BJ (cell line): ENCODE results near the gene RPL12. TPM values are rescaled to one million over a fixed set of nuclear protein-coding genes. Genes with fewer than 3 reads are reported as not detected.

Source experiments
- CTCF ChIA-PET: fragments of 350-600 bp; formaldehyde crosslinking; extraction: SDS; loops from one replicate; lab custom pipeline; 2021; ENCODE audit warnings: antibody characterized with exemption, inconsistent platforms; lab: Yijun Ruan, JAX
- POLR2A ChIA-PET: fragments of 300-600 bp; sonication (Branson Sonifier 250); formaldehyde crosslinking; extraction: SDS; loops from one replicate; lab custom pipeline; 2021; ENCODE audit warnings: antibody characterized with exemption; lab: Charles Lee
- DNase-seq: peaks from one replicate; pipeline ENCODE4 v3.0.0-alpha.2; 2011; ENCODE audit warnings: low read depth
- H3K27me3 ChIP-seq: 2 replicates; pipeline ENCODE4 v1.6.0; 2011; ENCODE audit warnings: low read length; ENCODE audit not compliant: control insufficient read depth, insufficient read depth
- H3K36me3 ChIP-seq: 2 replicates; pipeline ENCODE4 v1.5.1; 2011; ENCODE audit warnings: low read length; ENCODE audit not compliant: control insufficient read depth, insufficient read depth
- H3K4me3 ChIP-seq: 2 replicates; pipeline ENCODE4 v1.5.1; 2011; ENCODE audit warnings: low read depth, mild to moderate bottlenecking, control low read depth, low read length
- polyA plus RNA-seq: library from polyadenylated mRNA; depleted of rRNA; stranded (reverse); fragments of >200 nt; gene quantifications from 2 replicates; pipeline ENCODE4 v1.2.3, GENCODE V29; 2011
- TF ChIP-seq, protein P1 (sequence below): IDR thresholded peaks from 2 replicates; pipeline ENCODE4 v1.5.1; 2011; ENCODE audit warnings: low read depth, mild to moderate bottlenecking, control low read depth, inconsistent platforms, low read length, moderate library complexity; ENCODE audit not compliant: insufficient read depth

RPL12 gene
- polyA plus RNA-seq, 1 experiment: 2,343 TPM

DNA sequence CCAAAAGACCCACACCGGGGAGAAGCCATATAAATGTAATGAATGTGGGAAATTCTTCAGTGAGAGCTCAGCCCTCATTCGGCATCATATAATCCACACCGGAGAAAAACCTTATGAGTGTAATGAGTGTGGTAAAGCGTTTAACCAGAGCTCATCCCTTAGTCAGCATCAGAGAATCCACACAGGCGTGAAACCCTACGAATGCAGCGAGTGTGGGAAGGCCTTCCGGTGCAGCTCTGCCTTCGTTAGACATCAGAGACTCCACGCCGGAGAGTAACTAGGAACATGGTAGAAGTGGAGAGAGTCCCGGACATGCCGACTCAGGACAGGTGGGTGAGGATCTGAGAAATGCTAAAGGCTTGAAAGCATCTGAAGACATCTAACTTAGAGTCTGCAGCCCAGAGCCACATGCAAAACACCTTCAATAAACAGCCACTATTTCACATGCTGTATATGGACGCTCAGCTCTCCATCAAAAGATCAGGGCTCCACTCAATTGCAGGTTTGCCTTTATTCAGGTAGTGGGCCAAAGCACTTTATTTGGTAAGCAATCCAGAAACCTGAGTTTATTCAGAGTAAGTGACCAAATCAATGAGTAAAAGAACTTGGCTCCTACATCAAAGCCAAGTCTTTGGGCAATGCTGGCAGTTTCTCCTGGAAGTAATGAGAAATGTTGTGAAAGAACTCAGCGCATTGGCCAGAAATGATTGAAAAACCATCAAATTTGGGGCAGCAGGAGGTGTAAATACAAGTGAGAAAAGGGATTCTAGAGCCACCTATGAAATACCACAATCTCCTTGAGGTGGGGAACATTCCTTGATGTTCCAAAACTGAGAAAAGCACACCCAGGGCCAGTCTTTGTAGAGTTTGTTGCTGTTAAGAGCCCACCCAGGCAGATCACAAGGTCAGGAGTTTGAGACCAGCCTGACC lies 6.0 kb downstream of the RPL12 start:
- H3K36me3 ChIP-seq: peaks cover 34% of the 10 kb centered on the region
- no peak for DNase-seq
- no peak overlapping the region for H3K4me3 ChIP-seq
- no peaks in the 10 kb centered on the region for H3K27me3 ChIP-seq
- TF ChIP-seq, protein P1, sequence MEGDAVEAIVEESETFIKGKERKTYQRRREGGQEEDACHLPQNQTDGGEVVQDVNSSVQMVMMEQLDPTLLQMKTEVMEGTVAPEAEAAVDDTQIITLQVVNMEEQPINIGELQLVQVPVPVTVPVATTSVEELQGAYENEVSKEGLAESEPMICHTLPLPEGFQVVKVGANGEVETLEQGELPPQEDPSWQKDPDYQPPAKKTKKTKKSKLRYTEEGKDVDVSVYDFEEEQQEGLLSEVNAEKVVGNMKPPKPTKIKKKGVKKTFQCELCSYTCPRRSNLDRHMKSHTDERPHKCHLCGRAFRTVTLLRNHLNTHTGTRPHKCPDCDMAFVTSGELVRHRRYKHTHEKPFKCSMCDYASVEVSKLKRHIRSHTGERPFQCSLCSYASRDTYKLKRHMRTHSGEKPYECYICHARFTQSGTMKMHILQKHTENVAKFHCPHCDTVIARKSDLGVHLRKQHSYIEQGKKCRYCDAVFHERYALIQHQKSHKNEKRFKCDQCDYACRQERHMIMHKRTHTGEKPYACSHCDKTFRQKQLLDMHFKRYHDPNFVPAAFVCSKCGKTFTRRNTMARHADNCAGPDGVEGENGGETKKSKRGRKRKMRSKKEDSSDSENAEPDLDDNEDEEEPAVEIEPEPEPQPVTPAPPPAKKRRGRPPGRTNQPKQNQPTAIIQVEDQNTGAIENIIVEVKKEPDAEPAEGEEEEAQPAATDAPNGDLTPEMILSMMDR: no peak
- POLR2A ChIA-PET: no interaction called here
- CTCF ChIA-PET: interaction anchor here (1.2 kb wide), 1 partner anchor 57 kb away, joined by 3 read pairs; no protein-coding TSS in a partner anchor

DNA sequence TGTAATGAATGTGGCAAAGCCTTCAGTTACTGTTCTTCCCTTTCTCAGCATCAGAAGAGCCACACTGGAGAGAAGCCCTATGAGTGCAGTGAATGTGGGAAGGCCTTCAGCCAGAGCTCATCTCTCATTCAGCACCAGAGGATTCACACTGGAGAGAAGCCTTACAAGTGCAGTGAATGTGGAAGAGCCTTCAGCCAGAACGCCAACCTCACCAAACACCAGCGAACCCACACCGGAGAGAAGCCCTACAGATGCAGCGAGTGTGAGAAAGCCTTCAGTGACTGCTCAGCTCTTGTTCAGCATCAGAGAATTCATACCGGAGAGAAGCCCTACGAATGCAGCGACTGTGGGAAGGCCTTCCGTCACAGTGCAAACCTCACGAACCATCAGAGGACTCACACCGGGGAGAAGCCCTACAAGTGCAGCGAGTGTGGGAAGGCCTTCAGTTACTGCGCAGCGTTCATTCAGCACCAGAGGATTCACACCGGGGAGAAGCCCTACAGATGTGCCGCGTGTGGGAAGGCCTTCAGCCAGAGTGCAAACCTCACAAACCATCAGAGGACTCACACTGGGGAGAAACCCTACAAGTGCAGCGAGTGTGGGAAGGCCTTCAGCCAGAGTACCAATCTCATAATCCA lies 6.8 kb downstream of the RPL12 start:
- CTCF ChIA-PET: interaction anchor here (0.8 to 1.2 kb wide), 2 partner anchors 56 to 135 kb away, joined by 3 read pairs; no protein-coding TSS in a partner anchor
- no peak for DNase-seq
- no peaks in the 10 kb centered on the region for H3K27me3 ChIP-seq
- TF ChIP-seq, protein P1: no peak
- POLR2A ChIA-PET: interaction anchor here (0.6 to 0.8 kb wide), 3 partner anchors 62 to 647 kb away, joined by 3 to 20 read pairs (median 5); no protein-coding TSS in a partner anchor
- H3K4me3 ChIP-seq: no peak overlapping the region
- peaks cover 32% of the 10 kb centered on the region for H3K36me3 ChIP-seq

DNA sequence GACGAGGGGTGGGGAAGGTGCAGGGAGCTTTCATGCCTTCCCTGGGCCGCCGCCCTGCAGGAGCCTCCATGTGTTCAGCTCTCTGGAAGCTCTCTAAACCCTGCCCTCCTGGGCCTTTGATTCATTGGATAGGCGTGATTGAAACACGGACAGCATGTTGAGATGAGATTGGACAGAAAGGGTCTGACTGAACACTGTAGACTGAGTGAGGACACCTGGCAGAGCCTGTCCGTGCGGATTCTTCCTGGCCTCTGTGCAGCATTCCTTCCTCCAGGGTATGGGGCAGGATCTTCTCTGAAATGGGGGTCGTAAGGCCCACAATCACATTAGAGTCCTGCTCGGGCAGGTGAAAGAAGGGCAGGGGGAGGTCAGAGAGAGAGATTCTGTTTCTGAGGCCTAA lies 12.8 kb downstream of the RPL12 start:
- TF ChIP-seq, protein P1: no peak
- POLR2A ChIA-PET: no interaction called here
- CTCF ChIA-PET: no interaction called here
- Histone ChIP-seq H3K36me3 (peaks cover 32% of the 10 kb centered on the region), H3K27me3 (no peaks in the 10 kb centered on the region), H3K4me3 (no peak overlapping the region)
- DNase-seq: no peak

DNA sequence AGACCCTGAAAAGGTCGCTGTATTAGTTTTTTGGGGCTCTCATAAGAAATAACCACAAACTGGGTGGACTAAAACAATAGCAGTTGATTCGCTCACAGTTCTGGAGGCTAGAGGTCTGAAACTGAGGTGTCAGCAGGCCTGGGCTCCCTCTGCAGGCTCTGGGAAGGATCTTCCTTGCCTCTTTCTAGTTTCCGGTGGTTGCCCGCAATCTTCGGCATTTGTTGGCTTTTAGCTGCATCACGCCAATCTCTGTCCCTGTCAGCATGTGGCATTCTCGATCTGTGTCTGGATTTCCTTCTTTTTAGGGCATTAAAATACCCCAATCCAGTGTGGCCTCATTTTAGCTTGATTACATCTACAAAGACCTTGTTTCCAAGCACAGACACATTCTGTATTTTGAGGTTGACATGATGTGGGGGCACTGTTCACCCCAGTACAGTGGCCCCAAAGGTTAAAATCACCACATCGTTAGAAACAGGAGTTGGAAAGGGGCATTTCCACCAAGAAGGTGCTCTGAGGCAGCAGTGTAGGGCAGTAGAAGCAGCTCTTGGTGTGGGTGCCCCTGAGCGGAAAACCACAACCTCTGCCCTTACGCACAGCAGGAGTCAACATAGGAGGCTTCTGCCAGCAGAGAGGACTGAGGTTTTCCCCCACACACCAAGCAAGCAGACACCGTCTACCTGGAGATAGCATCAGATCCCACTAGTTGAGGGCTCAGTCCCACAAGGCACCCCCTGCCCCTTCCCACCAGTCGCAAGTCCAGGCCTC lies 13.5 kb downstream of the RPL12 start:
- ChIA-PET CTCF (no interaction called here), POLR2A (no interaction called here)
- TF ChIP-seq, protein P1: no peak
- no peak for DNase-seq
- Histone ChIP-seq H3K36me3 (peaks cover 35% of the 10 kb centered on the region), H3K27me3 (no peaks in the 10 kb centered on the region), H3K4me3 (no peak overlapping the region)
